KOPT-K1 (cell line): Measurements from ENCODE around the gene PRAMEF14.
"Not testable (repeated sequence)": the region's sequence is repeated elsewhere in the genome, so short reads cannot be mapped to it uniquely, and the experiment has no call there.

Source experiments
- H3K27ac ChIP-seq: fragments of 200-600 bp; sonication (generic); 2 replicates; pipeline ENCODE4 v1.5.1; 2016; ENCODE audit warnings: antibody characterized with exemption, mild to moderate bottlenecking, low read depth, low read length; ENCODE audit not compliant: poor library complexity, severe bottlenecking
- H3K36me3 ChIP-seq: fragments of 200-600 bp; sonication (generic); 2 replicates; pipeline ENCODE4 v1.5.1; 2017; ENCODE audit warnings: antibody characterized with exemption, mild to moderate bottlenecking, low read length, moderate library complexity; ENCODE audit not compliant: insufficient read depth
- H3K9me3 ChIP-seq: fragments of 200-600 bp; sonication (generic); 2 replicates; pipeline ENCODE4 v1.5.1; 2017; ENCODE audit warnings: antibody characterized with exemption, low read length, mild to moderate bottlenecking; ENCODE audit not compliant: insufficient read depth, poor library complexity, severe bottlenecking

The PRAMEF14 gene

GRCh38 chr1:13302197-13302596 lies 44.7 kb downstream of the PRAMEF14 start:
- not testable (repeated sequence) for H3K36me3 ChIP-seq, H3K9me3 ChIP-seq, H3K27ac ChIP-seq

- not testable (repeated sequence) for H3K27ac ChIP-seq, H3K36me3 ChIP-seq, H3K9me3 ChIP-seq
Measured at GRCh38 chr1:13298699-13299098, 48.2 kb downstream of the PRAMEF14 start.

GRCh38 chr1:13297216-13297931 lies 49.6 kb downstream of the PRAMEF14 start:
- H3K36me3 ChIP-seq, H3K9me3 ChIP-seq: not testable (repeated sequence)

More at GRCh38 chr1:13297216-13297931, 49.6 kb downstream of the PRAMEF14 start:
- H3K27ac ChIP-seq, result not testable (repeated sequence)
